HG03280 (cell line): ENCODE measurements around the gene NUP54.

ENCODE experiments used
- ATAC-seq: cut with Tn5 transposase; IDR thresholded peaks from one replicate; pipeline ENCODE4 v1.9.1; 2021; ENCODE audit warnings: mild to moderate bottlenecking, moderate library complexity; ENCODE audit not compliant: unreplicated experiment

NUP54 gene

GRCh38 chr4:76074993-76075600, 73.1 kb downstream of the NUP54 start:
- no peak for ATAC-seq

- no peak for ATAC-seq
These were observed 73.7 kb downstream of the NUP54 start, which contains the start of gene ART3 for GRCh38 chr4:76074468-76074867. Gene ART3 (plus strand): TSS chr4:76074709. CDS start chr4:76075890, 1,181 bp downstream.

- ATAC-seq, result no peak
These were observed 75.4 kb downstream of the NUP54 start for GRCh38 chr4:76072760-76073159.

- peak; percentile 88 for ATAC-seq
These were observed 80.4 kb downstream of the NUP54 start for GRCh38 chr4:76067652-76068286.

- no peak for ATAC-seq
These were observed 81.7 kb downstream of the NUP54 start for GRCh38 chr4:76066546-76066945.
